GM18519 (cell line): ENCODE results near the gene SPATA31A3.
"Not testable (repeated sequence)": the region's sequence is repeated elsewhere in the genome, so short reads cannot be mapped to it uniquely, and the experiment has no call there.

Experiments used
- ATAC-seq: cut with Tn5 transposase; IDR thresholded peaks from one replicate; pipeline ENCODE4 v1.9.1; 2021; ENCODE audit warnings: mild to moderate bottlenecking, moderate library complexity; ENCODE audit not compliant: unreplicated experiment, low FRiP score

SPATA31A3 gene

DNA sequence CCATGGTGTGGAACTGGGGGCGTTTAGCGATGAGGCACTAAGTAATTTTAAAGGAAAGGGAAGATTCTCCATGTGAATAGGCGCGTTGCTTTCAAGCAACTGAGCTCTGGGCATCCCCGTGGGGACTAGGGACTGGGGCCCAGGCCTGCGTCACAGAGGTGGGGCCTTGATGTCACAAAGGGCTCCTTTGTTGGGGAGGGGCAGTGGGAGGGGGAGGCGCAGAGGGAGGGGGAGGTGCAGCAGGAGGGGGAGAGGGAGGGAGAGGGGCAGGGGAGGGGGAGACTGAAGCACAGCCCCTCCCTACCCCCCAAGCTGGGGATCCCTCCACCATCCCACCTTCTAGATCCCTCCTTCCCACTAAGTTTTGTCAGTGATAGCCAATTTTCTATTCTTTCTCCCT is at the start of gene SPATA31A3:
TSS of gene SPATA31A3 (minus strand) at position 101 of the 400 bp plus-strand sequence. CDS start at position 72, 29 bp downstream.
- not testable (repeated sequence) for ATAC-seq

DNA sequence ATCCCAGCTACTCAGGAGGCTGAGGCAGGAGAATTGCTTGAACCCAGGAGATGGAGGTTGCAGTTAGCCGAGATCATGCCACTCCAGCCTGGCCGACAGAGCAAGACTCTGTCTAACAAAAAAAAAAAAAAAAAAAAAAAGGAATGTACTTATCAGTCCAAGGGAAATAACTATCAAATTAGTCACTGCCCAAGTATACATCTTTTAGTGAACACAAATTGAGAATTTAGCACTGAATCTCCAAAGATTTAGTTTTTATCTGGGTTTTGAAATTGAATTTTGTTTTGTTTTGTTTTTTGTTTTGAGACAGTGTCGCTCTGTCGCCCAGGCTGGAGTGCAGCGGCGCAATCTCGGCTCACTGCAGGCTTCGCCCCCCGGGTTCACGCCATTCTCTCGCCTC is 39.8 kb downstream of the SPATA31A3 start:
- ATAC-seq = not testable (repeated sequence)

DNA sequence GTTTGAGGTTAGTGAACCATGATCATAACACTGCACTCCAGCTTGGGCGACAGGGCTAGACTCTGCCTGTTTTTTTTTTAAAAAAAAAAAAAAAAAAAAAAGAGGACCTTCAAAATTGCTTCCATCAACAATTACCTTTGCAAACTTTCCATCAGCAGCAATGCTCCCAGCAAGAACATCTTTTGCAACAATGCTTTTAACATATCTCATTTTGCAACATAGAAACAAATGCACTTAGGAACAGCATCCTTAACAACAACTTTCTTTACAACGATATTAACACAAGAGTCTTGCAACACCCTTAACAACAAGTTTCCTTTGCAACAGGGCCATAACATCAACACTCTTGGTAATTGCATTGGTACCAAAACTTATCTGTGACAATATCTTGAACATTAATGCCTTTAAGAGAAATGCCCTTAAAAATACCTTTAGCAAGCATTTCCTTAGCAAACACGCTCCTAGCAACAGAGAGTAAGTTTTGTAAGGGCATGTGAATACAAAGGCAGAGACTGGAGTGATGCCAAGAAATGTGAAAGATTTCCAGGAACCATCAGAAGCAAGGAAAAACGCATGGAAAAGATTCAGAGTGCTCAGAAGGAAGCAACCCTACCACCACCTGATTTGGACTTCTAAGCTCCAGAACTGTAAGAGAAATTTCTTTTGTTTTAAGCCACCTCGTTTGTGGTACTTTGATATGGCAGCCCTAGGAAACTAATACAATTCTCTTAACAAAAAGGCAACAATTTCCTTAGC is 49.8 kb downstream of the SPATA31A3 start:
- not testable (repeated sequence) for ATAC-seq

DNA sequence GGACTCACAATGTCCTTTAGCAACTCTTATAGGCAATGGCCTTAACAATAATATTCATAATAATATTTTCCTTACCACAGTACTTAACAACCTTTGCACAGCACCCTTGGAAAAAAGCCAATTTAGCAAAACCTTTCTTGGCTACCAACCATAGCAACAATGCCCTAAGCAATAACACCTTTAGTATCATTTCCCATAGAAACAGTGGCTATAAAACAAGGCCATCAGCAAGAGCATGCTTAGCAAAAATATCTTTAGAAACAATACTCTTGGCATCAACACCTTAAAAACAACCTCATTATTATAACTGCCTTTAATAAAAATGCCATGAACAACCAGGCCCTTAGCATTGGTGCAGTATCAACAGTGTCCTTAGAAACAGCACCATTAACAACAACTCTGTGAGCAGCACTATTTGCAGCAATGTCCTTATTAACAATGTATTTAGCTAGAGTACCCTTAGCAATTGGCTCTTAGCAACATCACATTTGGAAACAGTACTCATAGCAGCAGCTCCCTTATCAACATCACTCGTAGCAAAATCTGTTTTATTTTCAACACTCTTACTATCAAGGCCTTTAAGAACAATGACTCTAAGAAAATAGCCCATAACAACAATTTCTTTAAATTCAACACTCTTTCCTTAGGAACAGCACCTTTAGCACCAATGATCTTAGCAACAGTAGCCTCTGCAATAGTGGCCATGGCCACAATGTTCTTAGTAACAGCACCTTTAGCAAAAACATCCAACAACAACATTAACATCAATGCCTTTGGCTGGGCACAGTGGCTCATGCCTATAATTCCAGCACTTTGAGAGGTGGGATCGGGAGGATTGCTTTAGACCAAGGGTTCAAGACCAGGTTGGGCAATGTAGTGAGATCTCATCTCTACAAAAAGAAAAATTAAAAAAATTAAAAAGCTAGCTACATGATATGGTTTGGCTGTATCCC is 52.2 kb downstream of the SPATA31A3 start:
- ATAC-seq = not testable (repeated sequence)

DNA sequence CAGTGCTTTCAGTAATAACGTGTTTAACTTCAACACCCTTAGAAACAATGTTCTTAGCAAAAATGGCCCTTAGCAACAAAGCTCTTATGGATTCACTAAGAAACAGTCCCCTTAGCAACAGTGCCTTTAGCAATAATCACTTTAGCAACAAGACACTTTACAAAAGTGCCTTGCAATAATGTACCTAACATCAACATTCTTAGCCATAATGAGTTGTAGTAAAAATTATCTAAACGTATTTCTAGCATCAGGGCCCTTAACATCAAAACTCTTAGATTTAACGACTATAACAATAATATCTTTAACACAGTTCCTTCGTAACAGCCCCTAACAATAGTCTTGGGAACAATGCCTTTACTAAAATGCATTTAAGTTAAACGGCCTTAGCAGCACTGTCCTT is 54.0 kb downstream of the SPATA31A3 start:
- ATAC-seq = not testable (repeated sequence)

DNA sequence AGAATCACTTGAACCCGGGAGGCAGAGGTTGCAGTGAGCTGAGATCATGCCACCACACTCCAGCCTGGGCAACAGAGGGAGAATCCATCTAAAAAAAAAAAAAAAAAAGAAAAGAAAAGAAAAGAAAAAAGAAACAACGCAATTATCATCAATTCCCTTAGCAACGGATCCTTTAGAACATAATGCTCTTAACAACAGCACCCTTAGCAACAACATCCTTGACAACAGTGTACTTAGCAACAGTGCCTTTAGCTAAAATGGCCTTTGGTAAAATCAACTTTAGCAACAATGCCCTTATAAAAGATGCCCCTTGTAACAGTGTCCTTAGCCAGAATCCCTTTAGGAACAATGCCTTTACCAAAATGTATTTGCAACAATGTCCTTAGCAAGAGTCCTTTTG is 54.7 kb downstream of the SPATA31A3 start:
- not testable (repeated sequence) for ATAC-seq
